Forelimb muscle (tissue), 1 donor: ENCODE results near the gene HSD3B7. TPM values are rescaled to one million over a fixed set of nuclear protein-coding genes. Genes with fewer than 3 reads are reported as not detected.

Experiments
- DNase-seq: peaks from one replicate; pipeline ENCODE4 v3.0.0-alpha.2; 2013; ENCODE audit warnings: low read depth
- polyA plus RNA-seq: library from polyadenylated mRNA; unstranded; fragments of 120-200 nt; gene quantifications from one replicate; pipeline ENCODE4 v1.2.1, GENCODE V29; 2013; ENCODE audit not compliant: insufficient read length

HSD3B7 gene
- polyA plus RNA-seq, 1 donor: 8.9 TPM

DNA sequence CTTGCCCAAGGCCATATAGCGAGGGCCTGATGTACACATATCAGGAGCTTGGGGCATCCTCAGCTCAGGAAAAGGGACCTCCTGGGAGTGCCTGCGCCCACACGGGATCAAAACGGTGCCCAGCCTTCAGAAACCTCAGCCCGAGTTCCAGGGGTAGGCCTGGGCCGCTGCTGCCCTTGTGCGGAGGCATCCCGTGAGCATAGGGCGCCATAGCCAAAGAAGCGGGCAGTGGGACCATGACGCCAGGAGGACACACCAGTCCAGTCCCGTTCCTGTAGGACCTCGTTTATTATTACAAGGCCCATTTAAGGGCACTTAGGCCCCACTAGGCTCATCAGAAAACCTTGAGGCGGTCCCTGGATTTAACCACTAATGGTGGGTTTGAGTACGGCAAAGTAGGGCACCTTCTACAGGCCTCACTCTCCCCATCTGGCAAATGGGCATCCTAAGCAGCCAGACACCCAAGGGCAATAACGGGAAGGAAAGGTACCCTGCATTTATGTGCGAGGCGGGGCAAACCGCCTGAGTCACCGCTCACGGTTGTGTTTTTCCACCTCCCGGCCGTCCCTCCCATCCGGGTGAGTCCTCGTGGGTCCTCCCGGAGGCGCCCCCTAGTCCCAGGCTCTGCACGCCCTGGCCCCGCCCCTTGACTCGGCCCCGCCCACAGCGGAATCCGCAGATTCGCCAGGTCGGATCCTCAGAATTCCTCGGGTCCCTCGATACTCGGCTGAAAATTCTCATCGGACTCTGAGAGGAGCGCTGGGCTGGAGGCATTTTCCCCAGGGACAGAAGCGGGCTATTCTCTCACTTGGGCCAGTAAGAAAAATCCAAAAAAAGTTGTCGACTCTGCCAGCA lies 28.2 kb upstream of the HSD3B7 start:
- no peak for DNase-seq

DNA sequence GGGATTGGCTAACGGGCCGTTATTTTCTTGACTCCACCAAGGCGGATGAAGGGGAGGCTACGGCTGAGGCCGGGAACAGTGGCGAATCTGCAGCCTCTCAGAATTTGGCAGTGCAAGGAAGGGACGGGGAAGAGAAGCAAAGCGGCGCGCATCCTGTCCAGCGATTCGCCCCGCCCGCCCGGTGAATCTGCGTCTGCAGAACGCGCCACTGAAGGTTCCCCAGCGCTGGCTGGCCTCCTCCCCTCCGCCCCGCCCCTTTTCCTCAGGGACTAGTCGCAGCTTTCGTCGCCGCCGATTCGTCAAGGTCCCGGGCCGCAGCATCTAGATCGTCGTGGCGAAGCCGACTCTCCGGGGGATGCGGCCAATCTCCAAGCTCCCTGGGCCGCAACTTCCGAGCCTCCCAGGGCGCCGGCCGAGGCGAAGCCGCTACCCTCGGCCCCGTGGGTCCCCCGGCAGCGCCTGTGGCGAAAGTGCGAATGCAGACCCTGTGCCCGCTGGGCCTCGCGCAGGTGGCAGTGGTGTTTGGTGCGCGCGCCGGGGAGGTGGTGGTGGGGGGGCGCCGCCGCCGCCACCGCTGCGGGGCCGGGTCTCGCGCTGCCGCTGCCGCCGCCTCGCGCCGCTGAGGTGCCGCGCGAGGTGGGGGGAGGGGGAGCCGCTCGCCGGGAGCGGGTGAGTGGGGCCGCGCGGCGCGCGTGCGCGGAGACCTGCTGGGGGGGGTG lies 27.4 kb upstream of the HSD3B7 start, which contains the start of gene SETD1A:
Gene SETD1A (plus strand): TSS at position 299 of the 719 bp plus-strand sequence. CDS start 978 bp downstream, outside the sequence.
- DNase-seq: peak; percentile 69

- DNase-seq: no peak
These were observed 26.6 kb upstream of the HSD3B7 start for GRCh38 chr16:30958175-30959079.

GRCh38 chr16:30961384-30961783 lies 23.6 kb upstream of the HSD3B7 start:
- no peak for DNase-seq

- no peak for DNase-seq
These were observed 21.0 kb upstream of the HSD3B7 start for GRCh38 chr16:30963925-30964511.

GRCh38 chr16:30964574-30965226 lies 20.3 kb upstream of the HSD3B7 start:
- no peak for DNase-seq

- DNase-seq: no peak
These were observed 19.6 kb upstream of the HSD3B7 start for GRCh38 chr16:30965436-30965835.

DNA sequence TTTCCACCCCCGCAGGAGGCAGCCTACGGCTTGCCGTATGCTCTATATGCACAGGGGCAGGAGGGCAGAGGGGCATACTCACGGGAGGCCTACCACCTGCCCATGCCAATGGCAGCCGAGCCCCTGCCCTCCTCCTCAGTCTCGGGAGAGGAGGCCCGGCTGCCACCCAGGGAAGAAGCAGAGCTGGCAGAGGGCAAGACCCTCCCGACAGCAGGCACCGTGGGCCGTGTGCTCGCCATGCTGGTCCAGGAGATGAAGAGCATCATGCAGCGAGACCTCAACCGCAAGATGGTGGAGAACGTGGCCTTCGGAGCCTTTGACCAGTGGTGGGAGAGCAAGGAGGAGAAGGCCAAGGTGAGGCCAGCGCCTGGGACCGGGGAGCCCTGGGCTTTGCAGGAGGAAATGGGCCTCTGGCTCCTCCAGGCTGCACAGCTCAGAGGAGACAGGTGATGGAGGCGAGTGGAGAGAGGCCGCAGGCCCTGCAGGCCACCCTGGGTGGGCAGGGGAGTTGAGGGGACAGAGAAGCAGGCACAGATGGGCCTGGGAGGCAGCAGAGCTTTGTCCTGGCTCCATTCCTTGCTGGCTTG lies 18.9 kb upstream of the HSD3B7 start:
- no peak for DNase-seq

- no peak for DNase-seq
These were observed 17.2 kb upstream of the HSD3B7 start for GRCh38 chr16:30967795-30968194.

DNA sequence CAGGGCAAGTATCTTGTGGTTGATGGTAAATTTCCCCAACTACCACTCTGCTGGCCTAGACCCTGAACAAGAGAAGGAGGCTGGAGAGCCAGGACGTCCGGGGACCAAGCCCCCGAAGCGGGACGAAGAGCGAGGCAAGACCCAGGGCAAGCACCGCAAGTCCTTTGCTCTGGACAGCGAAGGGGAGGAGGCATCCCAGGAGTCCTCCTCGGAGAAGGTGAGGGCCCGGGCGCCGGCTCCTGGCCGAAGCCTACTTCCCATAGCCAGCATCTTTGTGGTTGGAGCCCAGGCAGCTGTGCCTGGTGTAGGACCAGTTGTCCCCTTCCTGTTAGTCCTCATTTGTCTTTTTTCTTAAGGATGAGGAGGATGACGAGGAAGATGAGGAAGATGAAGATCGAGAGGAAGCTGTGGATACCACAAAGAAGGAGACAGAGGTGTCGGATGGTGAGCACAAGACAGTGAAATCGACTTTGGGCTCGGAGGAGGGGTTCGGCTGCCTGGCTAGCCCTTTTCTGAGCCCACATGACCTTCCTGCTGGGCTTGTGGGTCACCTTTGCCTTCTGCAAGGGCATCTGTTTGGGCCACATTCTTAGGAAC lies 15.7 kb upstream of the HSD3B7 start:
- DNase-seq: no peak

DNA sequence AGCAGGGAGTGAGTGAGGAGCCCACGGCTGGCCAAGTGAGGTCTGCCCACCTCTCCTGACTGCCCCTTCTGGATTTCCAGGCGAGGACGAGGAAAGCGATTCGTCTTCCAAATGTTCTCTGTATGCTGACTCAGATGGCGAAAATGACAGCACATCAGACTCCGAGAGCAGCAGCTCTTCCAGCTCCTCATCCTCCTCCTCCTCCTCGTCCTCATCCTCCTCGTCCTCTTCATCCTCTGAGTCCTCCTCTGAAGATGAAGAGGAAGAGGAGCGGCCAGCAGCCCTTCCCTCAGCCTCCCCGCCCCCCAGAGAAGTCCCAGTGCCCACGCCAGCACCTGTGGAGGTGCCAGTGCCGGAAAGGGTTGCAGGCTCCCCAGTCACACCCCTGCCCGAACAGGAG lies 13.7 kb upstream of the HSD3B7 start:
- DNase-seq: no peak

GRCh38 chr16:30972872-30973271 lies 12.1 kb upstream of the HSD3B7 start:
- DNase-seq: no peak

DNA sequence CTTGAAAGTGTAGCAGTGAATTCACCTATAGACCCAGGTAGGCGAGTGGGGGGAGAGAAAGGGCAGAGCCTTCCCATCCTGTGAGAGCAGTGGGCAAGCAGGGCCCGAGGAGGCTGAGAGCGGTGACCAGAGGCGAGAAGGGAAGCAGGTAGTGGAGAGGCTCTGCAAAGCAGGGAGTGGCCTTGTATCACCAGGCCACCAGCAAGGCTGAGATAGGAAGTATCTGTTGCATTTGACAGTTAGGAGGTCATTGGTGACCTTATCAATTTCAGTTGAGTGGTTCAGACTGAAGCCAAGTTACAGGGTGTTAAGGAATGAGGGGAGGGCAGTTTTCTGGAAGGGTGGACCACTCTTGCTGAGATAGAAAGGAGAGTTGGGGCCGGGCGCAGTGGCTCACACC lies 10.7 kb upstream of the HSD3B7 start:
- no peak for DNase-seq

GRCh38 chr16:30976486-30976885 lies 8.5 kb upstream of the HSD3B7 start:
- no peak for DNase-seq

GRCh38 chr16:30977502-30977901 lies 7.5 kb upstream of the HSD3B7 start:
- no peak for DNase-seq

DNA sequence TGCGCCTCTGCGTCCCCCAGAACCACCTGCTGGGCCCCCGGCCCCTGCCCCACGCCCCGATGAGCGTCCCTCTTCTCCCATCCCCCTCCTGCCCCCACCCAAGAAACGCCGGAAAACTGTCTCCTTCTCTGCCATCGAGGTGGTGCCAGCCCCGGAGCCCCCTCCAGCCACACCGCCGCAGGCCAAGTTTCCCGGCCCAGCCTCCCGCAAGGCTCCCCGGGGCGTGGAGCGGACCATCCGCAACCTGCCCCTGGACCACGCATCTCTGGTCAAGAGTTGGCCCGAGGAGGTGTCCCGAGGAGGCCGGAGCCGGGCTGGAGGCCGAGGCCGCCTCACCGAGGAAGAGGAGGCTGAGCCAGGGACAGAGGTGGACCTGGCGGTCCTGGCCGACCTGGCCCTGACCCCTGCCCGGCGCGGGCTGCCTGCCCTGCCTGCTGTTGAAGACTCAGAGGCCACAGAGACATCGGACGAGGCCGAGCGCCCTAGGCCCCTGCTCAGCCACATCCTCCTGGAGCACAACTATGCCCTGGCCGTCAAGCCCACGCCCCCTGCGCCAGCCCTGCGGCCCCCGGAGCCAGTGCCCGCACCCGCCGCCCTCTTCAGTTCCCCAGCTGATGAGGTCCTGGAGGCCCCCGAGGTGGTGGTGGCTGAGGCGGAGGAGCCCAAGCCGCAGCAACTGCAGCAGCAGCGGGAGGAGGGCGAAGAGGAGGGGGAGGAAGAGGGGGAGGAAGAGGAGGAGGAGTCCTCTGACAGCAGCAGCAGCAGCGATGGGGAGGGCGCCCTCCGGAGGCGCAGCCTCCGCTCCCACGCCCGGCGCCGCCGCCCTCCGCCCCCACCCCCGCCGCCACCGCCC lies 5.6 kb upstream of the HSD3B7 start:
- DNase-seq: no peak

DNA sequence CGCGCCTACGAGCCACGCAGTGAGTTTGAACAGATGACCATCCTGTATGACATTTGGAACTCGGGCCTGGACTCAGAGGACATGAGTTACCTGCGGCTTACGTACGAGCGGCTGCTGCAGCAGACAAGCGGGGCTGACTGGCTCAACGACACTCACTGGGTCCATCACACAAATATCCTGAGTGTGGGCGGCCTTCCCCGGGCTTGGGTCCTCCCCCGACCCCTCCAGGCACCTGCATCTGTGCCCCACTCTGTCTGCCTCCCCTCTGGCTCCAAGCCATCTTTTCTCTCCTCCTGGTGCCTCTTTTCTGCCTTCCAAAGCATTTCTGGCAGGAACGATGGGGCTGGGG lies 5.0 kb upstream of the HSD3B7 start:
- no peak for DNase-seq

DNA sequence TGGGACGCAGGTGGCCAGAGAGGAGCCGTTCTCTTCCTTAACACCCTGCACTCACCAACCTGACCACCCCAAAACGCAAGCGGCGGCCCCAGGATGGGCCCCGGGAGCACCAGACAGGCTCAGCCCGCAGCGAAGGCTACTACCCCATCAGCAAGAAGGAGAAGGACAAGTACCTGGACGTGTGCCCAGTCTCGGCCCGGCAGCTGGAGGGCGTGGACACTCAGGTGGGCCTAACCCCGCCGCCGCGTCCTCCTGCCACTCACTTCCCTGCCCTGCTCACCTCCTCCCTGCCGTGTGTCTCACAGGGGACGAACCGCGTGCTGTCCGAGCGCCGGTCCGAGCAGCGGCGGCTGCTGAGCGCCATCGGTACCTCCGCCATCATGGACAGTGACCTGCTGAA lies 4.6 kb upstream of the HSD3B7 start:
- no peak for DNase-seq

GRCh38 chr16:30980959-30981358 lies 4.0 kb upstream of the HSD3B7 start:
- no peak for DNase-seq
